Suppressor macrophage treated with lipopolysaccharide for 1 hour (primary cell): ENCODE data around the gene PTPRR.

Experiments used
- DNase-seq, 3 donors: peaks; one replicate each; pipeline ENCODE4 v3.0.0-alpha.2; 2020 to 2022

Gene PTPRR

DNA sequence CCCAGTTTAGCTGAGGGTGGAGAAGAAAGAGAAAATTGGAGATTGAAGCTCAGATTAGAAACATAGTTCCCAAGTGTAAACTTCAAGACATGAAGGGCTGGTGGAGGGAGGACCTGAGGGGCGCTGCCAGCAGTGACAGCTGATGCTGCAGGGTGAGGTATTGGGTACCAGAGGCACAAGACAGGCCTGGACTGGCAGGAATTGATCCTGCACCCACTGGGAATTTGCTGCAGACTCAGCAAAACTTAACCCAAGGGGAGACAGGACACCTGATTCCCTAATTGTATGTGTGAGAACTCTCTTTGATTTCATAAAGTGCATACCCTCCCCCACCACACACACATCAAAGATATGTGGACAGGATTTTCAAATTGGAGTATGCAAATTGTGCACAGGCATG, 11.6 kb downstream of the PTPRR start:
- no peak for DNase-seq

DNA sequence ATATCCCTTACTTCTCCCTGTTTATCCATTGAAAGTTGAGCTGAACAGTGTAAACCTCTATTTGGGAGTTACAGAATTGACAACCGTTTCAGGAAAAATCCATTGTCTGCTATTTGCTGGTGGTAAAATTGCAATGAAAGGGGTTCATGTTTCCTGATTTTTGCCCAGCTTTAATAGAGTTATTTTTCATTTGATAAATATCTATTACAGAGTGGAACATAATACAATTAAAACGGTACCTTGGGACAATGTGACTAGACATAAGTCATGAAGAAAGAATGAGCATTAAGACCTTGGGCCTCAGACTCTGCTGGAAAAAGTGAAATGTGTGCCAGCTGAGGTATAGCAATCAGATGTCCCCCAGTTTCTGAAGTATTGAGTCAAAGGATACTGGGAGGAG, 13.1 kb downstream of the PTPRR start:
- DNase-seq: no peak

DNA sequence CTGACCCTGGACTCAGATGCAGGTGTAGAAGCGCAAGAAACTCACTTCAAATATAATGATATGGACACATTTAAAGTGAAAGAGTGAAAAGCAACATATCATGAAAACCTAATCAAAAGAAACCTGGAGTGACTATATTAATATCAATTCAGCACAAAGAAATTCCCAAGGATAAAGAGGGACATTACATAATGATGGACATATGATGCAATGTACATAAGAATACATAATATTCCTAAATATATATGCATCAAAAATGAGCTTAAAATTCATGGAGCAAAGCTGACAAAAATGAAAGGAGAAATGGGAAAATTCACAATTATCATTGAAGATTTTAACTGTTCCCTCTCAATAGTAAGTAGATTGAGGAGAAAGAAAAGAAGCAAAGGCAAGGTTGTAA, 24.6 kb downstream of the PTPRR start:
- DNase-seq: no peak

DNA sequence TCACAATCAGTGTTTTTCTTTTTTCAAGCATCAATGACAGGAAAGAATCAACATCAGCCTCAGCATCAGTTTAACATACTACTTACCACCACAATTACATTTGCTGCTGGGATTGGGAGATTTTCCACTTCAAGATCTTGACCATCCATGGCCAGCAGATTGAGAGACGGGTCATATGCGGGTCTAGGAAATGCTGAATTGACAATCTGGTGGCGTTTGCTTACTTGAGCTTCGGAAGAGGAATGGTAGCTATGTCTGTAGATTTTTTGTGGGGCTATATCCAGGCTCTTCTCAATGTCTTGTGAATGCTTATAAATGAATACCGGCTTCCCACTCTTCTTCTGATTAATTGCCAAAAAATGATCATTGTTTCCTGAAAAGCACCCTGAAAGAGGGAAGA, 27.9 kb downstream of the PTPRR start:
- no peak for DNase-seq

DNA sequence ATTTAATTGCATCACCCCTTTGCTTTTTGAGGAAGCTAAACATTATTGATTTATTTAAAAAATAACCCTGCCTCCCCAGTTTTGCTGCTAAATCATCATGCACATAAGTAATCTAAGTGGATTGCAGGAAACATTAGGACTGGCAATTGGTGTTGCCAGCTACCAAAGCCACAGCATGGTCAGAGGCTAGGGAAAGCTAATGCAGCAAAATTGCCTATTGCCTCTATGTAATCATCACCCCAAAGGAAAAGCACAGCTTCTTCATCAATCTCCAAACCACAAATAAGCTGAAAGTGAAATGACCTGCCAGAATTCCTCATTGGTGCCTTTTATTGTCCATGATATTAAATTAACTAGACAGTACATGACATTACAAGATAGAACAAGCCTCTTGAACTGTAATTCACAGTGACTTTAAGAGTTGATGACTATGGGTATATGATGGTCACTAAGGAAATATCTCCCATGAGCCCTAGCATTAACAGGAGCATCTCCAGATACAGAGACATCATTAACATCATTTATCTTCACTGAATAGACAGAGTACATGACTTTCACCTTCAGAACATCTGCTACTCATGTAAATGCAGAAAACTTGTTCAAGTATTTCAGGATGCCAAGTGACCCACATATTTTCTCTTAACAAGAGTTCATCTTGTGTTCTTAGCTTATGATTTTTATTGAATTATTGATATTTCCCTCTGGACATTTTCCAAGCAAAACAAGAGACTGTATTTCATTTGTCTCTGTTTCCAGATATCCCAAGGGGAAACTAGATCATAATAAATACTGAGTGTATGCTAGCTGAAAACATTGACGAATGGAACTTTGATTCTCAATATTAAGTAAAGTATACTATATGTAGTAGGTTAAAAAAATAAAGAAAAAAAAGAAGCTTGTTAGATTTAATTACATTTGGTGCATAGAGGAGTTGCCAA, 29.4 kb downstream of the PTPRR start:
- DNase-seq: no peak

DNA sequence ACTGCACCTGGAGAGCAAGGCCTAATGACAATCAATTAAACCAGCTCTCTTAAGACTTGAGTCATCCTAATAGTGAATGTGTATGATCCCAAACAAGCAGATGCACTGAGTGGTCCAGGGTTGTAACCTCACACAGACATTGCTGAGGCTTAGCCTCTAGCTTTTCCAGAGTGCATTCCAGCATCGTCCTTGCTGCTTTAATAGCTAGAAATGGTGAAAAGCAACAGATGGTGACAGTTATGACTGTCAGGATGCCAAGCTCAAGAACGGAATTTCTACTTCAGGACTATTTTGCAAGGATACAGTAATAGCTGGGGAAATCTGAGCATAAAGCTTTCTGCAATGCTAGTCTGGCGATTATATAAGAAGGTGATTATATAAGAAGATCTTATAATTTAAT, 34.6 kb downstream of the PTPRR start:
- DNase-seq: no peak

DNA sequence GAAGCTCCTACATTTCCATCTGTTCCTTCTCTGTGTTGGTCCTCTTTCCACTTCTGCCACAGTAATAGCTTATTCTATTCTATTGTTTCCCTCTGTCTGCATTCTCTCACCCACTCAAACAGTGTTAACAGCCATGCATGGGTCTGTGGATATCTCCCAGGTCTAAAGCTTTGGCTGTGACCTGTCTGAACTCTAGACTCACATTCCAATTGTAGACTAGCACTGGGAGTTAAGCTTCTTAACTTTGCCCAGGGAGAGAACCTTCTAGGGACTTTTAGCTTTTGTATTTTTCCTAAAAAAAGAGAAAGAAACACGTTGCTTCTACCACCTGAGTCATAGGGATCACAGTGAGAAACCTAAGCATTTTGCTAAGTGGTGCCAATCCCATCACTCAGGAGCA, 36.7 kb downstream of the PTPRR start:
- no peak for DNase-seq

DNA sequence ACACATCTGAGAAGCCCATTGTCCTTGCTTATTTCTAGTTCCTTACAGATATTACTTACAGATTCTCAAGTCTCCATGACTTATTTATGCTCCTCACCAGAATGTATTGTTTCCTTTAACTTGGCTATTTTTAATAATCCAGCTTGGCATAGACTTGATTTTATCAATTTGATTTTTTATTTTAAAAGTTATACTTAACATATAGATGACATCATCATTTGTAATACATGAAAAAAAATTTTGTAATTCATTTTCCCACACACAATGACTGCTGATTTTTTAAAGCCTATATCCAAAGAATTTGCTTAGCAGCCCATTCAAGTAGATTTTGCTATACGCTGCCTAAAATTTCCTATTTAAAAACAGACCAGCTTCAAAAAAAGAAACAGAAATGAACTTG, 39.8 kb downstream of the PTPRR start:
- no peak for DNase-seq

DNA sequence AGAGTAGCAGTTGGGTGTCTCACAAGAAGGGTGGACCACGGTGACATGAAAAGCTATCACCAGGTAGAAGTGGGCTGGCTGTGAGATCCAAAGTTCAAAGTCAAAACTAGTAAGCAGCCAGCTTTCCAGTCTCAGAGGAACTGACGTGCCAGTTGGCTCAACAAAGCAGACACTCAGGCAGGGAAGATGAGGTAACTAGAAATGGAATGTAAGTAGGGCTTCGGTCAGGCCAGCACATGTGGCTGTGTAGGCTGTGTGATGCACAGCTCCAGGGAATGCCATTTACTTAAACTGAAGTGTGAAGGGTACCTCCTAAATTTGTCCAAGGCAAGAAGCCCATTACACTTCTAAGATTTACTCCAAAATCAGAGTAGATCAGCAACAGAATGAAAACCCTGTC, 43.6 kb downstream of the PTPRR start:
- no peak for DNase-seq

DNA sequence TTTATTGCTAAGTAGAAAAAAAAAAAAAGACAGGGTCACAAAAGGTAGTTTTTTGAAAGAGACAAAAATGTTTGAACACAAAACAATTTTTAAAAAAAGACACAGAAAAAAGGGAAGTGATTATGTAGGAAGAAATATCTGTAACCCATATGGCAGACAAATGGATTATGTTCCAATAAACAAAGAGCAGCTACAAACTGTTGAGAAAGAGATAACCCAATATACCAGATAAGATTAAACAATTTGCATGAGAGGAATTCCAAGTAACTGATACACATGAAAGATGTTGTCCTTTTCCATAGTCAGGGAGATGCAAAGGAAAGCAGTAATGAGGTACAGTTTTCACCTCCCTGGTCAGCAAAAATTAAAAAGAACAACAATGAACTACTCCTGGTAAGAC, 44.9 kb downstream of the PTPRR start:
- no peak for DNase-seq

DNA sequence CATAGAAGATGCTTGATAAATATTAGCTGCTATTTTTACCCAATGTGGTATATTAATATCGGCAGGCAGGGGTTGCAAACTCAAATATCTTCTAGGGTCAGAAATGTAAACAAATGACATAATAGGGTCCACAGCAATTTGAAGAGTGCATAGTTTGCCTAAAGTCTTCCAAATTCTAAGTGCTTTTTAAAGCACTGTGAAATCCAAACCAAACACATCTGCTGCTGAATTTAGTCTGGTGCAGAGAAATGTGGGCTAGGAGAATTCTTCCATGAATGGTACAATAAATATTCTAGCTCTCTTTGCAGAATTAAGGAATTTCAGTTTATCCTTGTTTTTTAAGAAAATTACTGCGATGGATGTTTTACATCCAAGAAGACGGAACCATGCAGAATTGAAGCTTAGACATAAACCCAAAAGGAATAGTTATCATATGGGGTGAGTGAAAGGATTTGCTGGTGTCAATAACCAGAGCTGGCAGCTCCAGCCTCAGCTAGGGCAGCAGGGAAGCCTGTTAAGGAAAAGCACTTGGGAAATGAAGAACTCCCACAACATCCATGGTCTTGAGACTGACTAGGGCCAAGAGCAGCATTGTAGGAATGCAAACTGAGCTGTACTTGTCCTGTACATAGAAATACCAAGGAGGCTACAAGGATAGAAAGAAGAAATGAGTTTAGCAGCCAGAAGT, 65.5 kb downstream of the PTPRR start:
- no peak for DNase-seq

DNA sequence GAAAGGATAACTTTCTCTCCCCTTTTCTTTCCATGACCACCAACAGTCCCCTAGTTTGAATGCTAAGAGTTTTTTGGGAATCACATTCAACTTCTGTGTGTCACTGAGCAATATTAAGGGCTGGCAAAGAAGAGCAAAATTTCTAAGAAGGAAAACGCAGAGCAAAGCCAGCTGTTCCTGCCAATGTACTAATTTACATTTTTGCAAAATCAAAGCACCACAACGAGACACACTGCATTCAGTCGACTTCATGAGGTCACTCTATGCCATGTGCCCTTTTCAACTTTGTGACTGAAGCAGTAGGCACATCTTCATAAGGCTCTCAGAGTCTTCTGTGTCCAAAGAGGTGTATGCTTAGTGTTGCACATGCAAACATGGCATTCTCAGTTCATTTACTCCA, 66.4 kb downstream of the PTPRR start:
- no peak for DNase-seq

DNA sequence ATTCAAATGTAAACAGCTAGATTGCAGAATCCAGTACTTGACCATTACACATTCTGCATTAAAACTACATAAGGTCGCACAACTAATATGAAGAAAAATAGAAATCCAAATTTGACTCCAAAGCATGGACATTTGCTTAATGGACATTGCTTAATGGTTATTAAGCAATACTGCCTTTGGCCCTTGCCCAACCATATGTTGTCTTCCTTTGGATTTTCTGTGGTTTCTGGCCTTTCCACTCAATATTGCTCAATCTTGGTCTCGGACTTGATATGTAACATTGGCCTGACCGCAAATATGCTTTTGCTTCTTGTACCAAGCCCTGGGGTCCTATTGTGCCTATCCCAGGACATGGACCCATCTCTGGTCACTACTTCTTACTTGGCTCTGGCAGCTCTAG, 67.2 kb downstream of the PTPRR start:
- peak; percentile 1 to 52 (median 31) for DNase-seq

DNA sequence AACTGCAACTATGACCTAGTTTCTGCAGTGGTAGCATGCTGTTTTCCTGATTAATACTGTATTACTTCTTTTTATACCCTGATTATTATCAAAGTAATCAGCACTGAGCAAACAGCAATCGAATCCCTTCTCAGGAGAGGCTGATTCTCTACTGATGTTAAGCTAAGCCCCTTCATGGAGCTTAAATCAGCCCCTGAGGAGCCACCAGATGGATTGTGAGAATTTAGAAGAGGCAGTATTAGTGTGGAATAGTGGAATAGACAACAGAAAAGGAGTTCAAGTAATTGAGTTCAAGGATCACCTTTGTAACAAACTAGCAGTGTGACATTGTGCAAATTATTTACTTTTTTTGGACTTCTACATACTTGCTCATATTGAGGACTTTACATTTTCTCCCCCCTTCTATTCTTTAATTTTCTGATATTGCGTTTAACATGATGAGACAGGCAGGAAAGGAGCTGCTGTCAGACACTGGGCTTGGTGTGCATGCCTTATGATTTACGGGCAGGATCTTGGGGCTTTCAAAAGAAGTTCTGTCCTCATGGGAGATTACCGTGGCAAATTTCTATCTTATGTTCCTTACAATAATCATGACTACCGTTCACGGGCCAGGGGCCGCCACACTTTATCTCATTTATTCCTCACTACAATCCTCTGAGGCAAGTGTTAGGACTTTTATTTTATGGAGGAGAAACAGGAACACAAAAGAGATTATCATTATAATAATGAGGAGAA, 68.0 kb downstream of the PTPRR start:
- no peak for DNase-seq

DNA sequence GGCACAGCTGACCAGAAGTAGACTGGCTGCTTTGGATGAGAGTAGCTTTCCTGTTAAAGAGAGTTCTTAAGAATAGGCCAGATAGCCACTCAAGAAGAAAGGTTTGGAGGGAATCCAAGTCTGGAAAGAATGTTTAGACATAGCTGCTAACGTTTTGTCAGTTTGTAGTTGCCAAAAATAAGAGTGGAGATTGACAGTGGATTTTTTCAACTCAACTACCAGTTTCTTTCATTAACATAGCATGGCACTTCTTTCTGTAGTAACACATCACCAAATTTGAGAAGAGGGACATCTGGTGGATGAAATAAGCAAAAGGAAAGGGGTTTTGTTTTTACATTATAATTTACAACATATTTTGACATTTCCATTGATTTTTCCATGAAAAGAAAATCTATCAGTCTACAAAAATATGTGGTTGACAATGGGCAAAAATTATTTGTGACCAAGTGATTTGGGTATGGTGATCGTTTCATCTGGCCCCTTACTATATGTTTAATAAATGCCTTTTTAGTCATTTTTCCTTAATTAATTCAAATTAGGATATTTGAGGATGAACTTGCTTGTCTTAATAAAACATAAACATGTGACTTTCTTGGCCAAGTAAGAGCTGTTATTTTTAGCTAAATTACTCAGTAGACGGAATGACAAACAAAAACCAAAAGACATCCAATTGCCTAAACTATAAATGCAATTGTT, 71.1 kb downstream of the PTPRR start:
- peak in 1 of 3 donors; percentile 1 for DNase-seq

DNA sequence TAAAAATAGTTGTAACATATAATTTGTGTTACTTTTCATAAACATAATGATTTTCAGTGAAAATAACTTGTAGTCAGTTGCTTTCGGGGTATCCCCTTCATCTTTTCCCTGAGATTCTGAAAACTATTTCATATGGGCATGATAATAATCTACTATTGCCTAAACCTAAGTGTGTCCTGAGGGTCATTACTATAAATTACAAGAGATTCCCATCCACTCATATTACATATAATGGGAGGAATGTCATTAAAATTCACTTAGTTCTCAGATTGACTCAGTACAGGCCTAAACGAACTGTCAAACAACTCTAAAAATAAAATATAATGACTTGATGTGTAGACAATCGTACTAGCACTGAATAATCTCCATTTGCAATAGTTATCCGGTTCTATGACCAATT, 72.7 kb downstream of the PTPRR start:
- no peak for DNase-seq

DNA sequence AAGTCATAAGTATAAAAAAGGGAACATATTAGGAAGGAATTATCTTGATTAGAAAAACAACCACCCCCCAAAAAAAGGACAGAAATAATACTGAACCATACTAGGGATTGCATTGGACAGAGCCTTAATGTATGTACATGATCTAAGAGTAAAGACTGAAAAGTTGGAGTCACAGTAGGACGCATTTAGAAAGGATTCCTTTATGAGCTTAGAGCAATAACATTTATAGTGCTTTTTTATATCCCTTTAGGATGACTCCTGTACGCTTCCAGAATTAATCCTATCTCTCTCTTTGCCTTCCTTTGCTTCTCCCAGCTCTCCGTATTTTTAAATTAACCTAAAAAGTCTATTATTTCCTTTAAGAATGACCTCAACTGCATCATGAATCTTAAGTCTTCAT, 75.3 kb downstream of the PTPRR start:
- DNase-seq: no peak

DNA sequence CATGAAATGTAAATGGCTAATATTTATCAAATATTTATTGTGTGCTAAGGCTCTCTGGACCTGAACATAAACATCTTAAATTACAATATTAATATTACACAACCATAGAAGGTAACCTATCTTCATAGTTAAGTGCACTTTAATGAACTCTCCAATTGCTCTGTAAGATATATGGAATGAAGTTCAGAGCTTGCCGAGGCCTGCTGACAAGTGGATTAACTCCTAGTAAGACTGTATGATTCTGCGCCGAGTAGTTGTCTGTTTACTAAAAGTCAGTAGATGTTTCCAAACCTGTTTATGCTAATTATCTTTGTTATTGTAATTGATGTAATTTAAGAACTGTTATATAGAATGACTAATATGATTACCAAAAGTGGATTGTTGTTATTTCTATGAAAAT, 77.2 kb downstream of the PTPRR start:
- no peak for DNase-seq

DNA sequence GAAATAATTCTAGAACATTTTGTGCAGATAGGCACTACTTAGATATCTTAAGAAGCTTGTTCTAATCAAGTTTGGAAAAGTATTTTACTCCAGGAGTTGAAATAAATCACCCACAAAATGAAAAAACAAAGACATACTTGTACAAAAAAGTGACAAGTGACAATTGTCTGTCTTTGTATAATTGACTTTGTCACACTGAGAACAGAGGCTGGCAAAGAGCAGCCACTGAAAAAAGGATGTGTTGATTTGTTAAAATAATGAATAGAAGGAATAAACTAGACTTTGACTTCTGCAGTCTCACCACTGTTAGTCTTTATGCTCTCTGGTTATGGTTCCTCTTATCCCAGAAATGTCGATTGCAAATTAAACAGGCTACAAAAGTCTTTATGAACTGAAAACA, 77.6 kb downstream of the PTPRR start:
- no peak for DNase-seq

DNA sequence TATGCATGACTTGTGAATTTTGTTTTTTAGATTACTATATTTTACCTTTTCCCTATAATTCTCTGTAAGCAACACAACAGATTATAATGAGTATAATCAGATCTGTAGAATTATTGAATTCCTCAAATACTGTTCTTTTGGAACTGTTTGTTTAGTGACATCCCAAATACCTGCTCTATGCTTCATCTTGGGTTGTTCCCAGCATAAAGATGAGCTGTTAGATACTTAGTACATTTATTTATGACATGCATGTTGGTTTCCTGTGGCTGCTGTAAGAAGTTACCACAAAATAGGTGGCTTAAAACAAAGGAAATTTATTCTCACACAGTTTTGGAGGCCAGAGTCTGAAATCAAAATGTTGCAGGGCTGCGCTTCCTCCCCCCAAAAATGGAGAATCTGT, 78.4 kb downstream of the PTPRR start:
- DNase-seq: no peak

DNA sequence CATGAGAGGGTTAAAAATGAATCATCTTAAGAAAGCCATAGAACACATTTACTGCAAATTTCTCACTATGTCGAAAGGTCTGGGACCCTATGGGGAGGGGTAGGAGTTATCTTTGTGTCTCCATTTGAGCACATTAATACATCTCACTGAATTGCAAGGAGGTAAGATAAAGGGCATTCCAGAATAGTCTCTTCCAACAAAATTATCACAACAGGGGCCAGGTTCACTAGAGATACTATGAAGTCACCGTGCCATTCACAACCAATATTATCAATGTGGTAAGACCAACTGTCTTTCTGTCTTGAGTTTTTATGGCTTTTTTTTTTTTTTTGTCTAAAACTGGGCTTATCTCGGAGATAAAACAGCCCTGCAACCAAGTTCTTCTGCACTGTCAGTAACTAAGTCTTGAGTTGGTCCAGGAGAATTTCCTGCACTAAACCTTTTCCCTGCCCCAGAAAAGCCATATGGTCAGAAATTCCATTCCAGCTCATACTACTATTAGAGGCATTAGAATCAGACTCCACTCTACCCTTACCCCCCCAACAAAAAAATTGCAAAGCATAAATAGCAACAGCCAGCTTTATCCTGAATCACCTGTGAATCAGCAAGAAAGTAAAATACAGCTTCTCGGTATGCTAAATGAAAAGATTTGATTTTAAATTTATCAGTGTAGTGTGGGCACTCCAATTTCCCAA, 79.7 kb downstream of the PTPRR start:
- no peak for DNase-seq

DNA sequence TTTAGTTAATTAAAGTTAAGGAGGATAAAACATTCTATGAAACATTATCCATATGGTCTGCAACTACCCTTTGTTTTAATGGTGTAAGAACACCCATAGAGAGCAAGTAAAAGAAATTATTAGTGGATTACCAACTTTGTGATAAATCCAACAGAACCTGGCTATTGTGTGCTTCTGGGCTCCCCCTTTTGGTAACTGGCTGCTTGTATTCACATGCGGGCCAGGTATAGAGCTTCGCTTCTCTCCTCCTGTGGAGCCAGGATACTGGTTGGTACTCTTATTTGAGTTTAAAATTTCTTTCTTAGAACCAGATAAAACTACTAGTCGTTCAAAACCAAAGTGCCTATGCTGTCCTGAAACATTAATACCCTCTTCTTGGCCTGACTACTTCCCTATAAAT, 81.0 kb downstream of the PTPRR start:
- no peak for DNase-seq

DNA sequence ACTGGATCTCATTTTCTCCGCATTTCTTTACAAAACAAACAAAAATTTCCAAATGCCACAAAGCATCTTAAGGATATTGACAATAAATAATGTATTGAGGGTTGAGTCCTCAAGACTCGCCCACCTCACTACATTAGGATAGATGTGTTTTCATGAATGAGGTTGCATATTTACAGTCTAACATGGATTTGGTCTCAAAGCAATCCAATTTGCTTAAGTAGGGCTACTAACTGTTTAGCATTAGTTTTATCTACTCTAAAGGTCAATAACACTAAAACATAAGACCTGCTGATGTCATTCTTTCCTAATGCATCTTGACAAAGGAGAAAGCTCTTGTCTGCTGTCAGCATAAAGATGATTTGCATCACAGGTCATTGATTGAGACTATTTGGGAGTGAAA, 82.4 kb downstream of the PTPRR start:
- no peak for DNase-seq
